ENCODE measurements around the gene FNIP1.

Gene FNIP1

GRCh38 chr5:131611064-131611381 lies 185.8 kb downstream of the FNIP1 start:
- no peaks in the 10 kb centered on the region for H3K27me3 ChIP-seq (replicated peaks; ENCODE audit: insufficient read depth, low read length)
- H3K9ac ChIP-seq (ENCODE audit: low read length) = no peak overlapping the region
- H2AFZ ChIP-seq (ENCODE audit: low read length) = no peak overlapping the region
- peaks cover 5% of the 10 kb centered on the region; the same call in 1 of the 2 replicates for H4K20me1 ChIP-seq (ENCODE audit: insufficient read depth, low read length)
- no peaks in the 10 kb centered on the region for H3K36me3 ChIP-seq (replicated peaks; ENCODE audit: insufficient read depth, low read length)
- H3K4me1 ChIP-seq (ENCODE audit: low read length) = no peaks in the 10 kb centered on the region
- no peak overlapping the region for H3K27ac ChIP-seq (ENCODE audit: low read length)
- H3K4me3 ChIP-seq (ENCODE audit: low read length) = no peak overlapping the region
- no peaks in the 10 kb centered on the region for H3F3A ChIP-seq (ENCODE audit: insufficient read depth, low read length)
- H3K9me3 ChIP-seq (replicated peaks; ENCODE audit: insufficient read depth, low read length) = no peaks in the 10 kb centered on the region
- H3K9me2 ChIP-seq (replicated peaks; ENCODE audit: insufficient read depth, low read length) = no peaks in the 10 kb centered on the region
- H3K79me2 ChIP-seq (ENCODE audit: low read length) = peaks cover 100% of the 10 kb centered on the region
- TF ChIP-seq CTCF (IDR thresholded peaks at IDR 0.05; ENCODE audit: low read length) = no peak
- TF ChIP-seq EZH2 (optimal IDR thresholded peaks at IDR 0.05; ENCODE audit: low read depth, low read length) = no peak
- no peak for TF ChIP-seq EZH2phosphoT487 (IDR thresholded peaks at IDR 0.05; ENCODE audit: low read length)
- H3K4me2 ChIP-seq (ENCODE audit: low read depth, low read length) = no peak overlapping the region
- no peak for DNase-seq

- H3K4me3 ChIP-seq (ENCODE audit: low read length) = no peak overlapping the region
- TF ChIP-seq EZH2 (optimal IDR thresholded peaks at IDR 0.05; ENCODE audit: low read depth, low read length) = no peak
- no peak for TF ChIP-seq EZH2phosphoT487 (IDR thresholded peaks at IDR 0.05; ENCODE audit: low read length)
- TF ChIP-seq CTCF (IDR thresholded peaks at IDR 0.05; ENCODE audit: low read length) = no peak
- no peak overlapping the region for H3K27ac ChIP-seq (ENCODE audit: low read length)
These were observed 186.4 kb downstream of the FNIP1 start for GRCh38 chr5:131610198-131611063.

GRCh38 chr5:131609774-131610173 lies 187.0 kb downstream of the FNIP1 start:
- Histone ChIP-seq H3K4me1 (ENCODE audit: low read length) (no peaks in the 10 kb centered on the region), H3F3A (ENCODE audit: insufficient read depth, low read length) (no peaks in the 10 kb centered on the region), H3K4me2 (ENCODE audit: low read depth, low read length) (no peak overlapping the region), H3K4me3 (ENCODE audit: low read length) (no peak overlapping the region), H3K9me2 (replicated peaks; ENCODE audit: insufficient read depth, low read length) (no peaks in the 10 kb centered on the region), H3K9me3 (replicated peaks; ENCODE audit: insufficient read depth, low read length) (no peaks in the 10 kb centered on the region), H3K27ac (ENCODE audit: low read length) (no peak overlapping the region), H3K79me2 (ENCODE audit: low read length) (peaks cover 96% of the 10 kb centered on the region), H3K27me3 (replicated peaks; ENCODE audit: insufficient read depth, low read length) (no peaks in the 10 kb centered on the region), H3K36me3 (replicated peaks; ENCODE audit: insufficient read depth, low read length) (no peaks in the 10 kb centered on the region), H2AFZ (ENCODE audit: low read length) (no peak overlapping the region), H3K9ac (ENCODE audit: low read length) (no peak overlapping the region), H4K20me1 (ENCODE audit: insufficient read depth, low read length) (0 out of 2 replicates have a peak, but pooled peaks cover 5% of the 10 kb centered on the region)
- TF ChIP-seq EZH2phosphoT487 (IDR thresholded peaks at IDR 0.05; ENCODE audit: low read length) (no peak), CTCF (IDR thresholded peaks at IDR 0.05; ENCODE audit: low read length) (no peak), EZH2 (optimal IDR thresholded peaks at IDR 0.05; ENCODE audit: low read depth, low read length) (no peak)
- no peak for DNase-seq

More at GRCh38 chr5:131610198-131611063, 186.4 kb downstream of the FNIP1 start:
- Histone ChIP-seq H3K4me1 (ENCODE audit: low read length) (no peaks in the 10 kb centered on the region), H3K27me3 (replicated peaks; ENCODE audit: insufficient read depth, low read length) (no peaks in the 10 kb centered on the region), H3F3A (ENCODE audit: insufficient read depth, low read length) (no peaks in the 10 kb centered on the region), H3K9me3 (replicated peaks; ENCODE audit: insufficient read depth, low read length) (no peaks in the 10 kb centered on the region), H3K4me2 (ENCODE audit: low read depth, low read length) (no peak overlapping the region), H3K36me3 (replicated peaks; ENCODE audit: insufficient read depth, low read length) (no peaks in the 10 kb centered on the region), H3K9me2 (replicated peaks; ENCODE audit: insufficient read depth, low read length) (no peaks in the 10 kb centered on the region), H3K79me2 (ENCODE audit: low read length) (peaks cover 97% of the 10 kb centered on the region), H2AFZ (ENCODE audit: low read length) (no peak overlapping the region), H3K9ac (ENCODE audit: low read length) (no peak overlapping the region), H4K20me1 (ENCODE audit: insufficient read depth, low read length) (0 out of 2 replicates have a peak, but pooled peaks cover 5% of the 10 kb centered on the region)
- no peak for DNase-seq
